CD1c-positive myeloid dendritic cell (primary cell): ENCODE data around the gene ITCH.
"Not testable (repeated sequence)": the region's sequence is repeated elsewhere in the genome, so short reads cannot be mapped to it uniquely, and the experiment has no call there.

ENCODE experiments used
- DNase-seq: peaks from one replicate; pipeline ENCODE4 v3.0.0-alpha.2; 2016; ENCODE audit errors: extremely low spot score

Gene ITCH

DNA sequence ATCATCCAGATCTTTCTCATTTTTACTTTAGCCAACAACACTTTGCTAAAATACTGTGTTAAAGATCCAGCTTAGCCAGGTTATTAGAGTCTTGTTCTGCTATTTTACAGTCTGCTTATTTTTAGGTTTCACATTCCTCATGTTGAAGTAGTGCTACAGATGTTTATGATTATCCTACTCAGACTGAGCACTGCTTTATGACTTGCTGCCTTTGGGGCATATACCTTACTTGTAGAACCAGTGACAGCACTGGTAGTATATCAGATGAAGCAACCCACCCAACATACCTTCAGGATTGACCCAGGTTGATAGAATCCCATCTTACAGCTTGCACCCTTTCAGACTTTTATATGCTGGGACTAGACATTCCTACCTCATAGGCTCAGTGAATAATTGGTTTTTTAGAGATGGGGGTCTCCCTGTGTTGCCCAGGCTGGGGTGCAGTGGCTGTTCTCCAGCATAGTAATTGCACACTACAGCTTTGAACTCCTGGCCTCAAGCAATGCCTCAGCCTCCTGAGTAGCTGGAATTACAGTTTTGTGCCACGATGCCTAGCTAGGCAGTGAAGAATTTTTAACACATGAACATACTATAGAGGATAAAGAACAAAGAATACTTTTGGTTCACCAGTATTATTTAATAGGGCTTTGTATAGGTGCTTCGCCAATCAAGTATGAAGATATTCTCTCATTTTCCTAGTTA is 89.4 kb downstream of the ITCH start:
- DNase-seq, result no peak

DNA sequence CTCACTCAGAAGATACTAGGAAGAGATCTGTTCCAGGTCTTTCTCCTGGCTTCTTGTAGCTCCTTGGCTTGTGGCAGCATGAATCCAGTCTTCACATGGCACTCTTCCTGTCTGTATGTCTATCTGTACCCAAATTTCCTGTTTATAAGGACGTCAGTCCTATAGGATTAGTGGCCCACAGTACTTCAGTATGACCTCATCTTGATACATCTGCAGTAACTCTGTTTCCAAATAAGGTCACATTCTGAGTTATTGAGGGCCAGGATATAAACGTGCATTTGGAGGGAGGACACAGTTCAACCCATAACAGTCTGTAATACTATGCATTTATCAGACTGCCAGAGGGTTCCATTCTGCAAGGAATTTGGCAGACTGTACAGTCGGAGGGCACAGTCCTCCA is 95.6 kb downstream of the ITCH start:
- no peak for DNase-seq

DNA sequence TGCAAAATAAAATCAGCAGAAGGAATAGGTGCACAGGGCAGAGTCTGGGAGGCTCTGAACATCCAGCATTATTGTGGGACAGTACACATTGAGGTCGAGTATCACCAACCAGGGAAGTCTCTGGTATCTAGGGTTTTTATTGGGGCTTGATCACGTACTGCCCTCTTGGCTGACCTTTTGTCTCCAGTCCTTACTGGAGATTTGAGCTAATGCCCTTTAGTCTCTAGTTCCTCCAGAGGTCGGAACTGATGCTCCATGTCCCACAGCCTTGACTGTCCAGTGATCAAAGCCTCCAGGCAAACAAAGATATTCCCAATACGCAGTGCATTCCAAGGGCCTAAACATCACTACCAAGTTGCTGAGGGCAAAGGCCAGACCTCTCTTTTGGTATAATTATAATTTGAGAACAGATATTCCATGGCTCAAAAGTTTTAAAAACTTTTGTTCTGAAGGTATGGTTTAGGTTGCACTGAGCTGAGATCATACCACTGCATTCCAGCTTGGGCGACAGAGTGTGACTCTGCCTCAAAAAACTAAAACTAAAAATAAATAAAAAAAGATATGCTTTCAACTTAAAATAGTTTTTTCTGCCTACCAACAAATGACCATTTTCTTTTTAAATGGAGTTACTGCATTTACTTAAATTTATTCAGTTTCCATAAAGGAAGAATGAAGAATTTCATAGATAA is 96.3 kb downstream of the ITCH start:
- no peak for DNase-seq

DNA sequence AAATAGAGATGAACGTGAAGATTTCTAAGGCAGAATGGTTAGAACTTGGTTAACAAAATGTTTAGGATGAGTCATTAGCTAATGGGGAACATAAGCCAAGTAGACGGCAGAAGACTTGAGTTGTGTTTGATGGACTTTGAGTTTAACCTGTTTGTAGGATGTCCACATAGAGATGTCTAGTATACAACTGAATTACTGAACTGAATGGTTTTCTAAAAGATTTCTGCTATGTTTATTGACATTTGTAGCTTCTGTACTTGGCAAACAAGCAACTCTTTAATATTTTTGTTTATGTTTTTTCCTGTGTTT is 98.7 kb downstream of the ITCH start:
- DNase-seq, result no peak

GRCh38 chr20:34468951-34469350 is 105.9 kb downstream of the ITCH start:
- no peak for DNase-seq

GRCh38 chr20:34472246-34472925 is 109.3 kb downstream of the ITCH start:
- peak; percentile 41 for DNase-seq

DNA sequence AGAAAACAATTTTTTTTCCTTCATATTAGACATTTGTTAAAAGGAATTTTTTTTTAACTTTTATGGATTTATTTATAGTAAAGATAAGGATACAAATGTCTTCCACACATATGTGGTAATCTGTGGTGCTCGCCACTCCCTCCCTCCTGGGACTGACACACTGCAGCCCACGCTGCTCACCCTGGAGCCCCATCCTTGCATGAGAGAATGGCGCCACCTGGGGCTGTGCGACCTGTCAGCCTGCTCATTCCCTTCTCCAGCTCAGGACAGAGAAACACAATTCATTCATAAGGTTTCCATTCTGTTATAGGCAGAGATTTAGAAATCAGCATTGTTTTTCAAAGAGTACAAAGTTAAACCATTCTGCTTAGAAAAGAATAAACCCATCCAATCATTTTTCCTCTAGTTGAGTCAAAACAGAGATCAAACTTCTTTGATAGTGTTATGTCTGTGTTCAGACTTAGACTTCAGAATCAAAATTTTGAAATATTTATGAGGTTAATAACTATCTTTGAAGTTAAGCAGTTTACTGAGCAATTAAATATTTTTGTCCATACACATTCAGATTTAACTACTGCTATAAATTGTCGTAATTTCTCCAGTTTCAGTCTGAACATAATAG is 110.3 kb downstream of the ITCH start:
- no peak for DNase-seq

GRCh38 chr20:34475979-34476736 is 113.1 kb downstream of the ITCH start:
- peak; percentile 35 for DNase-seq

DNA sequence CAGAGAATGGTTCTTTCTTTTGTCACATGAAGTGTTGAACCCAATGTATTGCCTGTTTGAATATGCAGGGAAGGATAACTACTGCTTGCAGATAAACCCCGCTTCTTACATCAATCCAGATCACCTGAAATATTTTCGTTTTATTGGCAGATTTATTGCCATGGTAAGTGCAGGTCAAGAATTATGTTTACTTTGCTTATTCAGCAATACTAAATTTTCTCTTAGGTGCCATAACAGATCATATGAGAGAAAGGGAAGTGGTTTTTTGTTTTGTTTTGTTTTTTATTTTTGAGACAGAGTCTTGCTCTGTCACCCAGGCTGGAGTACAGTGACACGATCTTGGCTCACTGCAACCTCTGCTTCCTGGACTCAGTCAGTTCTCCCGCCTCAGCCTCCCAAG is 116.6 kb downstream of the ITCH start:
- DNase-seq, result no peak

DNA sequence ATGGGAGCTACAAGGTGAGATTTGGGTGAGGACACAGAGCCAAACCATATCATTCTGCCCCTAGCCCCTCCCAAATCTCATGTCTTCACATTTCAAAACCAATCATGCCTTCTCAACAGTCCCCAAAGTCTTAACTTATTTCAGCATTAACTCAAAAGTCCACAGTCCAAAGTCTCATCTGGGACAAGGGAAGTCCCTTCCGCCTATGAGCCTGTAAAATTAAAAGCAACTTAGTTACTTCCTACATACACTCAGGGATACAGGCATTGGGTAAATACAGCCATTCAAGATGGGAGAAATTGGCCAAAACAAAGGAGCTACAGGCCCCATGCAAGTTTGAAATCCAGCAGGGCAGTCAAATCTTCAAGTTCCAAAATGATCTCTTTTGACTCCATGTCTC is 119.1 kb downstream of the ITCH start:
- DNase-seq, result not testable (repeated sequence)

DNA sequence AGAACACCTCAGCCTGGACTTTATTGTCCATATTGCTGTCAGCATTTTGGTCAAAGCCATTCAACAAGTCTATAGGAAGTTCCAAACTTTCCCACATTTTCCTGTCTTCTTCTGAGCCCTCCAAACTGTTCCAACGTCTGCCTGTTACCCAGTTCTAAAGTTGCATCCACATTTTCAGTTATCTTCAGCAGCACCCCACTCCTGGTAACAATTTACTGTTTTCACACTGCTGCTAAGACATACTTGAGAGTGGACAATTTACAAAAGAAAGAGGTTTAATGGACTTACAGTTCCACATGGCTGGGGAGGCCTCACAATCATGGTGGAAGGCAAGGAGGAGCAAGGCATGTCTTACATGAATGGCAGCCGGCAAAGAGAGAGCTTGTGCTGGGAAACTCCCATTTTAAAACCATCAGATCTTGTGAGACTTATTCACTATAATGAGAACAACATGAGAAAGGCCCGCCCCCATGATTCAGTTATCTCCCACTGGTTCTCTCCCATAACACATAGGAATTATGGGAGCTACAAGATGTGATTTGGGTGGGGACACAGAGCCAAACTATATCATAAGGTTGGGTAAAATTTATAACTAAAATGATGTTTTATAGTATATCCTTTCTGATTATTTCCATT is 120.6 kb downstream of the ITCH start:
- DNase-seq, result not testable (repeated sequence)

DNA sequence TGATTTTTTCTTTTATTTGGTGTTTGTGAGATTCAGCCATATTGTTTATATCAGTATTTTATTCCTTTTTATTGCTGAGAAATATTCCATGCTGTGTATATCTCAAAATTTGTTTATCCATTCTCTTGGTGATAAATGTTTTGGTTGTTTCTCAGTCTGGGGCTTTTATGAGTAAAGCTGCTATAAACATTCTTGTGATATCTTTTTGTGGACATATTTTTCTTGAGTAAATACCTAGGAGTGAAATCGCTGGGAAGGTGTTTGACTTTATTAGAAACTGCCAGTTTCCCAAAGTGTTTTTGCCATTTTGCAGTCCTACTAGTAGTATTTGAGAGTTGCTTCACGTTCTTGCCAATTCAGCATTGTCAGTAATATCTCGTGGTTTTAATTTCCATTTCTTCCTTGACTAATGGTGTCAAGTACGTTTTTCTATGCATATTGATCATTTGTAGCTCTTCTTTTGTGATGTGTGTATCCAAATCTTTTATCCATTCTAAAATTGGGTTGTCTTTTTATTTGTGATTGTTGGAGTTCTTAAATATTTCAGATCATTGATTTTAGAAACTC is 122.1 kb downstream of the ITCH start:
- no peak for DNase-seq

DNA sequence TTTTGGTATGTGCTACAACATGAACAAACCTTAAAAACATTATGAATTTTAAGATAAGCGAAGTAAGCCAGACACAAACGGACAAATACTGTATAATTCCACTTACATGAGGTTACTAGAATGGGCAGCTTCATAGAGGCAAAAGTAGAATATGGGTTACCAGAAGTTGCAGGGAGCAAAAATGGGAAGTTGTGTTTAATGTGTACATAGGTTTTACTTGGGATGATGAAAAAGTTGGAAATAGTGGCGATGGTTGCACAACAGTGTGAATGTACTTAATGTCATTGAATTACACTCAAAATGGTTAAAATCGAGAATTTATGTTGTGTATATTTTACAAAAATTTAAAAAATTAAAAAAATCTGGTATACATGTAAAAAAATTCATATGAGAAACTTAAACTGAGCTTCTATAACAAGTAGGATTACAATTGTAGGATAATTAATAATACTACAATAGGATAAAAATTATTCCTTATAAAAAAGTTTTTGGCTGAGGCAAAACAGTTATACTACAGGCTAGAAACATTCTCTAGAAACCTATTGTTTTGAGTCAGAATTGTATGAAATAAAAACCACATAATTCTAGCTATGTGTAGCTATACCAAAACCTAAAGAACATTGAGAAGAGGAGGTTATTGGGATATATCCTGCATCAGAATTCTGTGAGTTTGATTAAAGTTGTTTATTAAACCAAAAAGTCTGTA is 128.3 kb downstream of the ITCH start:
- DNase-seq, result peak; percentile 23

- no peak for DNase-seq
These were observed 128.9 kb downstream of the ITCH start for GRCh38 chr20:34491932-34492509.

GRCh38 chr20:34493646-34494045 is 130.6 kb downstream of the ITCH start:
- no peak for DNase-seq

DNA sequence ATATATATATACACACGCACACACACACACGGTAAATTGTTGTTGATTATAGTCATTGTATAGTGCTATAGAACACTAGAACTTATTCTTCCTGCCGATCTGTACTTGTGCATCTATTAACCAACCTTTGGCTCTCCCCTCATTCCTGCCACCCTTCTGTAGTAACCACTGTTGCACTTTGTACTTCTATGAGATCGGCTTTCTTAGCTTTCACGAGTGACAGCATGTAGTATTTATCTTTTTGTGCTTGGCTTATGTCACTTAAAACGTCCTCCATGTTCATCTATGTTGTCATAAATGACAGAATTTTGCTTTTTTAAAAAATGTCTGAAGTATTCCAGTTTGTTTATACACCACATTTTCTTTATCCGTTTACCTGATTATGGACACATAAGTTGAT is 132.2 kb downstream of the ITCH start:
- no peak for DNase-seq

DNA sequence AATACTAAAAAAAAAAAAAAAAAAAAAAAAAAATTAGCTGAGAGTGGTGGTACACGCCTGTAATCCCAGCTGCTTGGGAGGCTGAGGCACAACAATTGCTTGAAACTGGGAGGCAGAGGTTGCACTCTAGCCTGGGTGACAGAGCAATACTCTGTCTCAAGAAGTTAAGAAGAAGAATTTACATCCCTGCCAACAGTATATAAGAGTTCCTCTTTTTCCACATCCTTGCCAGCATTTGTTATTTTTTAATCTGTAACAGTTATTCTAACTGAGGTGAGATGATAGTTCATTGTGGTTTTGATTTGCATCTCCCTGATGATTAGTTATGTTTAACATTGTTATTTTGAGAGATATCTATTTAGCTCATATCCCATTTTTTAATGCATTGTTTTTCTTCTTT is 132.8 kb downstream of the ITCH start:
- DNase-seq, result no peak

GRCh38 chr20:34497596-34497995 is 134.5 kb downstream of the ITCH start:
- DNase-seq, result not testable (repeated sequence)

- DNase-seq, result no peak
These were observed 137.8 kb downstream of the ITCH start for GRCh38 chr20:34500823-34501222.

GRCh38 chr20:34506480-34506879 is 143.4 kb downstream of the ITCH start:
- DNase-seq, result no peak
